Liver (tissue), 9 donors: Measurements from ENCODE around the gene FCER1A. TPM values are rescaled to one million over a fixed set of nuclear protein-coding genes. Genes with fewer than 3 reads are reported as not detected.

ENCODE experiments used
- DNase-seq: peaks from one replicate; pipeline ENCODE4 v3.0.0-alpha.2; 2017; ENCODE audit warnings: low spot score
- H3K27ac ChIP-seq, 2 donors: one replicate each; pipeline ENCODE4 v1.7.0; 2013; ENCODE audit warnings: inconsistent platforms in 2 of 2, low read length in 2 of 2, control low read depth in 1 of 2, low read depth in 1 of 2, mild to moderate bottlenecking in 1 of 2
- H3K27me3 ChIP-seq, 4 donors: one replicate each; pipeline versions ENCODE4 v1.6.1 to v1.7.0; 2013; ENCODE audit warnings: low read length in 3 of 4, inconsistent platforms in 1 of 4, mild to moderate bottlenecking in 1 of 4, moderate library complexity in 1 of 4; ENCODE audit not compliant: control insufficient read depth in 4 of 4, insufficient read depth in 4 of 4
- H3K36me3 ChIP-seq, 4 donors: one replicate each; pipeline versions ENCODE4 v1.6.1 to v1.7.0; 2013; ENCODE audit warnings: low read length in 3 of 4, mild to moderate bottlenecking in 3 of 4, low read depth in 1 of 4, moderate library complexity in 1 of 4; ENCODE audit not compliant: control insufficient read depth in 4 of 4, insufficient read depth in 3 of 4
- H3K4me1 ChIP-seq, 4 donors: one replicate each; pipeline versions ENCODE4 v1.6.1 to v1.7.0; 2013; ENCODE audit warnings: low read length in 3 of 4, mild to moderate bottlenecking in 3 of 4, moderate library complexity in 1 of 4; ENCODE audit not compliant: control insufficient read depth in 4 of 4, insufficient read depth in 4 of 4
- H3K4me3 ChIP-seq, 3 donors: one replicate each; pipeline versions ENCODE4 v1.6.1 to v1.7.0; 2013; ENCODE audit warnings: low read length in 3 of 3, control low read depth in 1 of 3, low read depth in 1 of 3, mild to moderate bottlenecking in 1 of 3
- H3K9ac ChIP-seq, 2 donors: one replicate each; pipeline ENCODE4 v1.7.0; 2013; ENCODE audit warnings: low read length in 2 of 2, mild to moderate bottlenecking in 2 of 2, moderate library complexity in 2 of 2, control low read depth in 1 of 2, low read depth in 1 of 2
- H3K9me3 ChIP-seq, 4 donors: one replicate each; pipeline versions ENCODE4 v1.6.1 to v1.7.0; 2013; ENCODE audit warnings: low read length in 3 of 4; ENCODE audit not compliant: control insufficient read depth in 4 of 4
- CTCF ChIP-seq: fragments of 150-350 bp; IDR thresholded peaks from 2 replicates; pipeline ENCODE4 v1.5.1; 2017; ENCODE audit warnings: improper control_type of control experiment, low read depth, low read length; ENCODE audit not compliant: missing input control
- FOXA1 ChIP-seq: IDR thresholded peaks from 2 replicates; pipeline ENCODE4 v1.6.1; 2016; ENCODE audit warnings: antibody characterized with exemption
- FOXA2 ChIP-seq: IDR thresholded peaks from 2 replicates; pipeline ENCODE4 v1.6.1; 2016; ENCODE audit warnings: antibody characterized with exemption
- MAX ChIP-seq: IDR thresholded peaks from 2 replicates; pipeline ENCODE4 v1.6.1; 2016; ENCODE audit warnings: antibody characterized with exemption
- NR2F2 ChIP-seq: IDR thresholded peaks from 2 replicates; pipeline ENCODE4 v1.6.1; 2016; ENCODE audit warnings: antibody characterized with exemption
- REST ChIP-seq: IDR thresholded peaks from 2 replicates; pipeline ENCODE4 v1.6.1; 2016; ENCODE audit warnings: antibody characterized with exemption, mild to moderate bottlenecking
- RXRA ChIP-seq, 2 donors: IDR thresholded peaks; 2 replicates each; pipeline ENCODE4 v1.6.1; 2017 to 2018; ENCODE audit warnings: antibody characterized with exemption in 2 of 2, mild to moderate bottlenecking in 1 of 2
- YY1 ChIP-seq: IDR thresholded peaks from 2 replicates; pipeline ENCODE4 v1.6.1; 2016; ENCODE audit warnings: antibody characterized with exemption, mild to moderate bottlenecking
- ZBTB33 ChIP-seq: IDR thresholded peaks from 2 replicates; pipeline ENCODE4 v1.6.1; 2016; ENCODE audit warnings: antibody characterized with exemption
- polyA plus RNA-seq, 2 donors: library from polyadenylated mRNA; stranded (reverse) in 1 of 2; unstranded in 1 of 2; fragments of 200-250 nt in 1 of 2; fragments of >200 nt in 1 of 2; fragmentation: Nextera tagmentation in 1 of 2; extraction: Ambion mirVana in 1 of 2; gene quantifications; one replicate each; pipeline versions ENCODE4 v1.2.1 to v1.2.3, GENCODE V29; 2013 to 2015
- total RNA-seq, 2 donors: library from RNA; depleted of rRNA; stranded (reverse); fragments of >200 nt; gene quantifications; one replicate each; pipeline ENCODE4 v1.2.3, GENCODE V29; 2014
- donor health status: healthy.
- donor health status: healthy.
- donor health status: healthy.
- donor health status: healthy.
- donor health status: healthy.

Gene FCER1A
- total and polyA plus RNA-seq, 4 donors = 0.08 to 3.5 (median 0.48) TPM; not detected in 1

DNA sequence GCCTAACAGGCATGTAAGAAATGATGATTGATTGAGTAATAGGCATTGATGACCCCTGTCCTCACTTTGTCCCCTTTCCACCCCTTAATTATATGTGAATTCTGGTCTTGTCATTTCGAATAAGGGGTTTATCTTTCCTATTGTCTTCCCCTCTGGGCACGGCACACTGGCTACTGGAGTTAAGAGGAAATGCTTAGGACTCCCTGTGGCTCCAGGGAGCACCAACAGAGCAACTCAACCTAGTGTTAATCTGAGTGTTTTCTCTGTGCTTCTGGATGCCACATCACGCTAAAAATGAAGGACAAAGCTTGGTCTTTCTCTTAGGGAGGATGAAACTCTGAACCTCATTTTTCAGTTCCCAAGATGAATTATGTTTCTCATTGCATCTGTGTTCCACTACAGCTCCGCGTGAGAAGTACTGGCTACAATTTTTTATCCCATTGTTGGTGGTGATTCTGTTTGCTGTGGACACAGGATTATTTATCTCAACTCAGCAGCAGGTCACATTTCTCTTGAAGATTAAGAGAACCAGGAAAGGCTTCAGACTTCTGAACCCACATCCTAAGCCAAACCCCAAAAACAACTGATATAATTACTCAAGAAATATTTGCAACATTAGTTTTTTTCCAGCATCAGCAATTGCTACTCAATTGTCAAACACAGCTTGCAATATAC lies 5.3 kb downstream of the FCER1A start (continued):
- TF ChIP-seq REST (no peak), ZBTB33 (no peak)

DNA sequence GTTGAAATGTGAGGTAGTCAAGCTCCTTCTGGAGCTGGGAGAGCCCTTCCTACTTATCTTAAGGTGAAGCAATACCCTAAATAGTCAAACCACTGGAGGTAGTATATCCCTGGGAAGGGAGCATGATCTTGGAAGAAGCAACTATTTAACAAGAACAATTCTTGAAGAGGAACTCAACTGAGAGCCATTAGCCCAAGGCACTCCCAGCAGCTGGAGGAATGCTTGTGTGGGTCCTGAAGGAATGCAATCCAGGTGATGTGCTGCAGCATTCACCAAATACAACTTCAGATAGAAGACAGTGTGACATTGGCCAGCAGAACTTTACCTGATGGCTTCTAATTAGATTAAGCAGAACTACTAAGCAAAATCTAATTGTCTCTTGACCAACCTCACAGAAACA lies 9.5 kb downstream of the FCER1A start:
- H3K4me3 ChIP-seq = no peak overlapping the region
- no peak overlapping the region for H3K9ac ChIP-seq
- no peaks in the 10 kb centered on the region for H3K36me3 ChIP-seq
- H3K27me3 ChIP-seq = no peaks in the 10 kb centered on the region
- no peaks in the 10 kb centered on the region for H3K9me3 ChIP-seq
- H3K4me1 ChIP-seq = no peaks in the 10 kb centered on the region
- no peak for TF ChIP-seq ZBTB33
- no peak for TF ChIP-seq REST
- TF ChIP-seq NR2F2 = no peak
- TF ChIP-seq MAX = no peak
- TF ChIP-seq FOXA2 = no peak
- TF ChIP-seq YY1 = no peak
- no peak for TF ChIP-seq CTCF
- no peak for TF ChIP-seq FOXA1
- TF ChIP-seq RXRA (IDR thresholded peaks at IDR 0.05) = no peak
- no peak overlapping the region for H3K27ac ChIP-seq
- no peak for DNase-seq
